HG03135 (cell line): ENCODE results near the gene ARMC2.
"Not testable (repeated sequence)": the region's sequence is repeated elsewhere in the genome, so short reads cannot be mapped to it uniquely, and the experiment has no call there.

ENCODE experiments used
- ATAC-seq: cut with Tn5 transposase; IDR thresholded peaks from one replicate; pipeline ENCODE4 v1.9.1; 2021; ENCODE audit warnings: mild to moderate bottlenecking, moderate library complexity; ENCODE audit not compliant: unreplicated experiment

Gene ARMC2

DNA sequence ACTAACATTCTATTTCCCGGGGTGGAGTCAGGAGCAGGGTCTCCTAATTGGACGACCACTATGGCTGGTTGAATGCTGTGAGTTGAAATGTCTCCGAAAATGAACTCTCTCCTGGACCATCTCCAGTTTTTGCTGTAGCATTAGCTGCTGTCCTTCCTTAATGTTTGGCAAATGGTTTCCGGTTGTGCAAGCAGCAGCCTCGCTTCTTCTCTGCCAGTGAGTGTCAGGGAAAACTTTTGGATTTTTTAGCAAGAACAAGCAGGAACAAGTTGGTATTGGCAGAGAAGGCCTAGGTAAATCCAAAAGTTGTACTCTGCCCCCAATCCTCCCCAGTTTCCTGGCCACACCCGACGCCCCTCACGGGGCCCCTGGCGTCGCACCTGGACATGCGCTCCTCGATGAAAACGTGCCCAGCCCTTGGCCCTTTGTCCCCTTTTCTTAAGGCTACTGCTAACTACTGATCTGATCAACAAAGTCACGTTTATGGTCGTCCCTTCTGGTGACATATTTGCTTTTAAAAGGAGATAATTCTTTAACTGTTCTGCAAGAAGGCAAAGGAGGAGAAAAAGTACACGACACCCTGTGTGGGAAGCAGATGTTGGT is 103.2 kb downstream of the ARMC2 start:
- no peak for ATAC-seq

DNA sequence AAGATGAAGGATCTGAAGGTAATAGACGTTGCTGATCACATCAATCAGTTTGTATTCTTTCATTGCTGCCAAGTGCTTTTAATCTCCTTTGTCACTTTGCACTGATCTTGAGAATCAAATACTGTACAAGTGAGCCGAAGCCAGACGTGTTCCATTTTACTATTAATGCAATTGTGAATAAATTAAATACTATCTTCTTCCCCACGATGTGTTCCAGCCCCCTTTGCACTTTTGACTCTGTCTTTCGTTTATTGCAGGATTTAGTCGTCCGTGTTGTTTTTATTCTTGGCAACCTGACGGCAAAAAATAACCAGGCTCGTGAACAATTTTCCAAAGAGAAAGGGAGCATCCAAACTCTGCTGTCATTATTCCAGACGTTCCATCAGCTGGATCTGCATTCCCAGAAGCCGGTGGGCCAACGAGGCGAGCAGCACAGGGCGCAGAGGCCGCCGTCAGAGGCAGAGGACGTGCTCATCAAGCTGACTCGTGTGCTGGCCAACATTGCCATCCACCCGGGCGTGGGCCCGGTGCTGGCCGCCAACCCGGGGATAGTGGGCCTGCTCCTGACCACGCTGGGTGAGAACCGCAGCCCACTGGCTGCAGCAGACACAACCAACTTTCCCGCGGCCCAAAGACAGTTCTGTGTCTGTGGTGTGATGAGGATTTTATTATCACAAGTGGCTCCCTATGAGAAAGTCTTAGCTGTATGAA is 104.7 kb downstream of the ARMC2 start:
- no peak for ATAC-seq

DNA sequence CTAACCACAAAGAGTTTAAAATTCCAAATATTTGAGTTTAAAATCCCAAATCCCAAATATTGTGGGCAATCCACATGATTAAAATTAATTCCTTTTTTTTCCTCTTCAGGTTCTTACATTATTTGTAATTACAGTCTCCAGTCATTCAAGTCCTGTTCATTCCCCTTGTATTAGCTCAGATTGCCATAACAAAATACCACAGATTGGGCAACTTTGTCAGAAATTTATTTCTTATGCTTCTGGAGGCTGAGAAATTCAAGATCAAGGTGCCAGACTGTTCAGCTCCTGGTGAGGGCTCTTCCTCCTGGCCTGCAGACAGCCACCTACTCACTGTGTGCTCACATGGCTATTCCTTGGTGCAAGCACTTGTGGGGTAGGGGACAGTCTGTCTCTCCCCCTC is 105.5 kb downstream of the ARMC2 start:
- no peak for ATAC-seq

DNA sequence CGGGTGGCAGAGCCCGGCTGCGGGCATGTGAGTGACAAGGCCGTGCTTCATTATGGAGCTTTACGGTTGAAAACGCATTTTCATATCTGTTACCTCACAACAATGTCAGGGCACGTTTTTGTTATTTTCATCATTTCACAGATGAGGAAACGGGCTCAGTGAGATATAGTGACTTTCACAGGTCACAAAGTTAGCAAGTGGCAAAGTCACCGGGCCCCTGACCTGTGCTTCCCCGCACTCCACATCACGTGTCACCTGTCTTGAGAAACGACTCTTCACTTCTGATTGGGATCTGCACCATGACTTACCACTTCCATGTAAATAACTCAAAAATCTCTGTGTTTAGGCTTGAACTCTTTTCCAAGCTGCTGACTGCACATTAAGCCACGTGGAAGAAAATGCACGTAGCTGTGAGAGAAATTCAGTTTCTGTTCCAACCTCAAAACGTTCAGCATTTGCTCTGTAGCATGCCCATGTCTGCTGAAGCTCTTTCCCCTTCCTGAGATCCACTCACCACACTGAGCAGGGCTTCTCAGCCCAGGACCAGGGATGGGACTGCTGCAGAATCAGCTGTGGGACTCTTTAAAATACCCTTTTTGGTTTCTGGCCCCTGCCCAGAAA is 107.2 kb downstream of the ARMC2 start:
- ATAC-seq: no peak

DNA sequence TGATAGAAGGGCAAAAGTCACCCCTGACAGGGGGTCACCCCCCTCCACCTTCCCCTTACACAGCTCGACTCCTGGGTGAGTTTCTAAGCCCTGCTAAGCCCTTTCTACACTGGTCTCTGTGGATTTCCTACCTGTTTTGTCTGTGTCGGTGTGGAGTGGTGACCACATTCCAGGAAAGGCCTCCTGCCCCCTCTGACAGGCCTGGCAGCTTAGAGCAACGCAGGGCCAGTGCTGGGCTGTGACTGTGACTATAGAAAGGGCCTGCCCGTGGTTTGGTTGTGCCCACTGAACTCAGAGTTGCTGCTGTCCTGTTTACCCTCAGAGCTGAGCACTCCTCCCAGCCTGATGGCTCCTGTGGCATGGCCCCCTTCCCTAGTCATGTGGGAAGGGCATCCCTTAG is 109.0 kb downstream of the ARMC2 start:
- ATAC-seq: no peak

DNA sequence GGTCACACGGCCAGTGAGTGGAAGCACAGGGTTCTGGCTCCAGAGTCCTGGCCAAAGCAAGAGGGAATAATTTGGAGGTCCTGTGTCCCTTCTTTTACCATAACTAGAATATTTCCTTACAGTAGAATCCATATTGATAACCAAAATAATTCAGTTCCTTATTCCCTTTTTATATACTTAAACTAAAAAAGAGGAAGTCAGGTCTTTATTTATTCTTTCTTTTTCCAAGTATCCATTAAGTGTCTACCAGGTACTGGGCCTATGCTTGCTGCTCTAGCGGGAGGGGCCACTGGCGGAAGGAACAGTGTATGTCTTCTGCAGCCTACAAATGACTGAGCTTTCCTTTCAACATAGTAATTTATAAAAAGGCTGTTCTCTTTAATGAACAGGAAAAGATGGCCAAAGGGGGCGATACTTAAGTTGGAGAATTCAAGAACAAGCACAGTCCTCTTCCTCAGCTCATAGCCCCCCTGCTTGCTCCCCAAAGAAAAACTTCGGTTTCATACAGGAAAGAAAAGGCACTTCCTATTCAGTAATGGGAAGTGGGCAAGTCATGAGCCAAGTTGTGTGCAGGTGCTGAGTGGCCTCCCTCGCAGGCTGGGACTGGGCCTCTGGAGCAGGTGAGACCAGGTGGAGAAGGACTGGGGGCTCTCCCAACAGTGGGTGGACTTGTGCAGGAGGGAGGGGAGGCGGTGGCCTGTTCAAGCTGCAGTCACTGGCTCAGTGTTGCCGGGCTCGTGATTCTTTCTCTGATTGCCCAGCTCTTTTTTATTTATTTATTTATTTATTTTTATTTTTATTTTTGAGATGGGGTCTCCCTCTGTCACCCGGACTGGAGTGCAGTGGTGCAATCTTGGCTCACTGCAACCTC is 110.9 kb downstream of the ARMC2 start:
- no peak for ATAC-seq

DNA sequence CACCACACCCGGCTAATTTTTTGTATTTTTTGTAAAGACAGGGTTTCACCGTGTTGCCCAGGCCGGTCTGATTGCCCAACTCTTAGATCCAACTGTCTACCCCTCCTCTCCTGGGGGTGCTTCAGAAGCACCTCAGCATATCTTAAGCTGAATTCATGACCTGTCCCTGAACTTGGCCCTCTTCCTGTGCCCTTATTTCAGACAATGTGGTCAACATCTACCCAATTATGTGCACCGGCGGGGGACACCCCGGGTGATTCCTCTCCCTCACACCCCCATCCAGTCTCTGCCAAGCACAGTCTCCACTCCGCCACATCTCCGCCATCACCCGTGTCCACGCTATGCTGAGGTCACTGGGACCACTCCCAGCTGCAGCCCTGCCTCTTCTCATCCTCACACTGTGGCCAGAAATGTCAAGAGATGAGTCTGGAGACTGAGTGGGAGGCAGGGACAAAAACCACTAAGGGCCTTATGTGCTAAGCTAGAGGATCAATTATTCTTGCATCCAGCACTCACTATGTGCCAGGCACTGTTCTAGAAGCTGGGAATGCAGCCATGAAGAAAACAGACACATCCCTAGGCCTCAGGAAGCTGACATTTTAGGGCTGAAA is 111.9 kb downstream of the ARMC2 start:
- ATAC-seq: no peak

DNA sequence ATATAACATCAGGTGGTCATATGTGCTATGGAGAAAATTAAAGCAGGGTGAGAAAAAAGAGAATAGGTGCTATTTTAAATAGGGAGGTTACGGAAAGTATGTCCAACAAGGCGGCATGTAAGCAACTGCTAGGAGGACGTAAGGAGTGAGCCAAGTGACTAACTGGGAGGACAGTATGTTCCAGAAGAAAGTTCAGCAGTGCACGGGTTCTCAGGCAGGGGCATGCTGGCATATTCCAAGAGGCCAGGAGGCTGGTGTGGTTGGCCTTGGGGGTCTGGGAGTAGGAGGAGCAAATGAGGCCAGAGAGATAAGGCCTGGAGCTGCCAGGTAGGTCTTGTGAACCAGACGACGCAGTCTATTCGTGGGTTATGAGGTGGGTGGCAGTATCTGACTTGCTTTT is 112.4 kb downstream of the ARMC2 start:
- no peak for ATAC-seq

DNA sequence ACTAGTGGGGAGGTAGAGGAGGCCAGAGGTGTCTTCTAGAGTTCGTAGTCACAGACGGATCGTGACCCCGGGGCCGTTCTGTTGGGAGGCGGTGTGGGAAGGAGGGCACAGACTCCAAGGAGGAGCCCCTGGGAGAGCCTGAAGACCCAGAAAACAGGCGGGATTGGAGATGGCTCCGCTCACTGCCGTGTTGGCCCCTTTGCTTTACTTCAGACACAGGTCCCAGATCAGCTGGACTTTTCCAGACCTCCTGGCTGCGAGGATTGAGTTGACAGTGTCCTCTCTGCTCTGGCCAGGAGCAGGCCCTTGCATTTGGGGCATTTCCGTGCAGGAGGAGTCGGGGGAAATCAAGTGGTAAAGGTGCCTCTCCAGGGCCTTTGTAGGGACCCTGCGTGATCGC is 112.9 kb downstream of the ARMC2 start:
- ATAC-seq: no peak

DNA sequence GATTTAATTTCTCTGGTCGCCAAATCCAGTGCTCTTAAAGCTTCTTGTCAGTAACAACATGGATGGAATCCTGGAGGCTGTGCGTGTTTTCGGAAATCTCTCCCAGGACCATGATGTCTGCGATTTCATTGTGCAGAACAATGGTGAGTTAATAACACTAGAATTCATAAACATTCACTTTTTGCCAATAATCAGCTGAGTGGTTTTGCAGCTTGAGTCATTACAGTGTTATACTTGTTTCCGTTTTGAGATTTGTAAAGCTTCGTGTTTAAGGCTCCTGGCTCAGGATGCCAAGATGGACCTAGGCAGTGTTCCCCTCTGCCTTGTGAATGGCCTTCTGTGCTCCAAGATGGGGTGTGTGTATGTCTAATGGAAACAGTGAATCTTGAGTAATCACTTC is 113.8 kb downstream of the ARMC2 start:
- no peak for ATAC-seq

DNA sequence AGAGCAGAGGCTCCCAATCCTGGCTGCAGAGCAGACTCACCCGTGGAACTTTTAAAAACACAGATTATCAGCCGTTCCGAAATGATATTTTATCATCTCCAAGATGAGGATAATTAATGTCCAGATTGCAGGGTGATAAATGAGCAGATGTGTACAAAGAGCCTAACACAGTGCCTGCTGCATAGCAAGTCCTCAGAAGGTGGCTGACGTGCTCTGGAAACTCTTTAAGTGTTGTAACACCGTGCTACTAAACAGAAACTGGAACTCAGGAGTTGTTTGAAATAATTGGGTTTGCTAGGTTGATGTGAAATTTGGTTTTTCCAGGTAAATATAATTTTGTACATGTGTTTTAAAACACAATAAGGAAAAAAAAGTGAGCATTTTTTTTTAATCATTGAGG is 118.0 kb downstream of the ARMC2 start:
- ATAC-seq: no peak

DNA sequence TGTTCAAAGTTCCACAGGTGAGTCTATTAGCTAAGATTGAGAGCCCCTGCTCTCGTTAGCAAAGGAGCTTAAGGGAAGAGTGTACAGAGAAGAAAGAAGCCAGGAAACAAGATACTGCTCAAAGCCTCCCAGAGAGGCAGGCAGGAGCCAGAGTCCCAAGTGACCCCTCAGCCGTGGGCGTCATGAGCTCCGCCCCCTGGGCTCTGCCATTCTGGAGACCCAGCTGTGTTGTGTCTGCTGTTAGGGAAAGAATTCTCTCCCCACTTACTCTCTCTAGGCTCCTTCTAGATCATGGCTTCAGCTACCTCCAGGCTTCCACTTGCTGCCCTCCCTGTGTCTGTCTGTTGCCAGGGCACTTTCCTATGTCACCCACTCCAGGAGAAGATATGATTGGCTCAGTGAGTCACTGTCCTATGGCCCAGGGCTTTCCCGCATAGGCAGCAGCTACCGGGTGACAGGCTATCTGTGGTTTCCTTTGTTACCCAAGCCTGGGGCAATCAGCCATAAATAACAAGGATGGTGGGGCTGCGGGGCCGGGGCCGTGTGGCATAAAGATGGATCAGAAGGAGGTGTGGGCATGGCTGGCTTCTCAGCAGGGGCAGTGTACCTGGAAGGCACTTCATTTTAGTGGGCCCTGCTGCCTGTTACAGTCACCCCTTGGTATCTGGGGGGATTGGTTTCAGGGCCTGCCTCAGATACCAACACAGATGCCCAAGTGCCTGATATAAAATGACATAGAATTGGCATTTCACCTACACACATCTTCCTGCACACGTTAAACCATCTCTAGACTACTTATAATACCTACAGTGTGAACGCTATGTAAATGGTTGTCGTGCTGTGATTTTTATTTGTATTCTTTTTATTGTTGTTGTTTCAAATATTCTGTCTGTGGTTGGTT is 118.9 kb downstream of the ARMC2 start:
- ATAC-seq: no peak

DNA sequence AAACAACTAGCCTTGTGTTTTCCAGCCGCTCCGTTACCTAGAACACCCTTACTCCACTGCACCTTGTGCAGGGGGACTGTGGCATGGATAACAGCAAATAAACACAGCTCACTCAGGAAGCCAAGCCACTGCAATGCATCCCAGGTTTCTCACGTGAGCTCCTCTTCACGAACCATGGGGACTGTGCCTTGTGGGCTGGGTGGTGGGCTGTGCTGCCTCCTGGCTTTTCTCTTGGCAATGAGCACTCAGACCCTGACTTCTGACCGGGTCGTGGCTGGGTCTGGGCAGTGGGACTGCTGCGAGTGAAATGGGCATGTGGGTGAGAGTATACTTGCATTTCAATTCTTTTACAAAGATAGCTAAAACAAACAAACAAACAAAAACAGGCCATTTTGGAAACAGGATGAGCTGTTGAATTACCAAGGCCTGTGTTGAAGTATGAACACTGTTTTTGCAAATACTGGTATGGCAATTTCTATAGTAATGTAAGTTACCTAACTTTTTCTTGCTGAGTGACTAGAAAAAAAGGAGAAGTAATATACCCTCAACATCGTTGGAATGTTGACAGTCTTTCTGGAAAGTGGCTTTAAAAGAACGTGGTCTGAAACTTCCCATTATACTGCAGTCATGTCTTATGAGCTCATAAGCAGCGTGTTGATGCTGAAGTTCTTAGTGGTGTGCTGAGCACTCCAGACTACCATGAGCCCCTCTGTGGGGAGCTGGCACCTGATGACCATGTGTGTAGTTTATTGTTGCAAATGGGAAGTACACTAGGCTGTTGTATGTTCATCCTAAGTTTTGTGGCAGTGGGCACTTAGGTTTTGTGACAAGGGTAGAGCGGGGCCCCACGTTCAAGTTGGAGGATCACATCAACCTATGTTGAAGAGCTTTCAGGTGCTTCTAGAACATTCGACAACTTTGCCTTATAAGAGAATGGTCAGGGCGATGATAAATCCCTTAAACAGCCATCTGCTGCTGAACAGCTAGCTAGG is 120.4 kb downstream of the ARMC2 start:
- no peak for ATAC-seq

DNA sequence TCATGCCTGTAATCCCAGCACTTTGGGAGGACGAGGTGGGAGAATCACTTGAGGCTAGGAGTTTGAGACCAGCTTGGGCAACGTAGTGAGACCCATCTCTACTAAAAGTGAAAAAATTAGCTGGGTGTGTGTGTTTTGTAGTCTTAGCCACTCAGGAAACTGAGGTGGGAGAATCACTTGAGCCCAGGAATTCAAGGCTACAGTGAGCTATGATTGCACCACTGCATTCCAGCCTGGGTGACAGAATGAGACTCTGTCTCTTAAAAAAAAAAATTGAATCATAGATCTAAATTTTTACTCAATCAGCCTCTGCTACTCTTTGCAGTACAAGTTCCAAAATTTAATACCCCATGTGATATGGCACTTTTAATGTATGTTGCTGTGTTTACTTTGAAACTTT is 121.6 kb downstream of the ARMC2 start:
- ATAC-seq: no peak

DNA sequence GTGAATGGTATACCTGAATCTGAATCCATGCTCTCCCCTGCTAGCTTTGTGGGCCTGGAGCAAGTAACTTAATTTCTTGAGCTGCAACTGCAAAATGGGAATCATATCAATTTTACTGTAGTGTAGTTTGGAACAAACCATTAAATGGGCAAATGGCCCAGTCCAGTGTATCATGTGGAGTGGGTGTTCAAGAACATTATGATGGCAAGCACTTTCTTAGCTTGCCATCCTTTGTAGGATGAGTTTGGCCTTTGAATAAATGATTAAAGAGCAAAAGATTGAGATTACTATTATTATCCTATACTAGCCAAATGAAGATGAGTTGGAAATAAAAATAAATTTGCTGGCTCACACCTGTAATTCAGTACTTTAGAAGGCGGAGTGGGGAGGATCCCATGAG is 126.0 kb downstream of the ARMC2 start:
- no peak for ATAC-seq

DNA sequence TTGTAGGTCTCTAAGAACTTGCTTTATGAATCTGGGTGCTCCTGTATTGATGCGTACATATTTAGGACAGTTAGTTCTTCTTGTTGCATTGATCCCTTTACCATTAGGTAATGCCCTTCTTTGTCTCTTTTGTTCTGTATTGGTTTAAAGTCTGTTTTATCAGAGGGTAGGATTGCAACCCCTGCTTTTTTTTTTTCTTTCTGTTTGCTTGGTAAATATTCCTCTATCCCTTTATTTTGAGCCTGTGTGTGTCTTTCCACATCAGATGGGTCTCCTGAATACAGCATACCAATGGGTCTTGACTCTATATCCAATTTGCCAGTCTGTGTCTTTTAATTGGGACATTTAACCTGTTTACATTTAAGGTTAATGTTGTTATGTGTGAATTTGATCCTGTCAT is 130.4 kb downstream of the ARMC2 start:
- ATAC-seq: not testable (repeated sequence)

DNA sequence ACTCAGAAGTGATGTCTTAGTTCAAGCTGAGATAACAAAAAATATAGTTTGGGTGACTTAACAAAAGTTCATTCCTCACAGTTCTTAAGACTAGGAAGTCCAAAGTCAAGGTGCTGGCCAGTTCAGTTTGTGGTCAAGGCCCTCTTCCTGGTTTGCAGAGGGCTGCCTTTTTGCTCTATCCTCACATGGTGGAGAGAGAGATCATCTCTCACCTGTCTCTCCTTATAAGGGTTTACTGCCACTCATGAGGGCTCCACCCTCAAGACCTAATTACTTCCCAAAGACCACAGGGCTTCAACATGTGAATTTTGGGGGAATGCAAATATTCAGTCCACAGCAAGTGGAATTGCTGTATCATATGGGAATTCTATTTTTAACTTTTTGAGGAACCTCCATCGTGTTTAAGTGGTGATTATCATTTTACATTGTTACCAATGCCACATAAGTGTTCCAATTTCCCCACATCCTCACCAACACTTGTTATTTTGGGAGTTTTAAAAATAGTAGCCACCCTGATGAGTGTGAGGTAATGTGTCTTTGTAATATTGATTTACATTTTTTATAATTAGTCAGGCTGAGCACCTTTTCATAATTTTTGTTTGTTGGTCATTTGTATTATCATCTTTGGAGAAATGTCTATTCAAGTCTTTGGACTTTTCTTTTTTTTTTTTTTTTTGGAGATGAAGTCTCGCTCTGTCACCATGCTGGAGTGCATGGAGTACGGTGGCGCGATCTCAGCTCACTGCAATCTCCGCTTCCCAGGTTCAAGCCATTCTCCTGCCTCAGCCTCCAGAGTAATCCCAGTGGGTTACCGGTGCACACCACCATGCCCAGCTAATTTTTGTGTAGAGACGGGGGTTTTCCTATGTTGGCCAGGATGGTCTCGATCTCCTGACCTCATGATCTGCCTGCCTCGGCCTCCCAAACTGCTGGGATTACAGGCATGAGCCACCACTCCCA is 134.2 kb downstream of the ARMC2 start:
- no peak for ATAC-seq

DNA sequence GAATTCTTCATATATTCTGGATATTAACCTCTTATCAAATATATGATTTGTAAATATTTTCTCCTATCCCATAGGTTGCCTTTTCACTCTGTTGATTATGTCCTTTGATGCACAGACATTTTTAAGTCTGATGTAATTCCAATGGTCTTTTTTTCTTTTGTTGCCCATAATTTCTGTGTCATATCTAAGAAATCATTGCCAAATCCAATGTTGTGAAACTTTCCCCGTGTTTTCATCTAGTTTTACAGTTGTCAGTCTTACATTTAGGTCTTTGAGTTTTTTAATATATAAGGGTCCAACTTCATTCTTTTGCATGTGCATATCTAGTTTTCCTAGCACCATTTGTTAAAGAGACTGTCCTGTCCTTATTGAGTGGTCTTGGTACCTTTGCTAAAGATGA is 134.9 kb downstream of the ARMC2 start:
- ATAC-seq: no peak
